ENCODE measurements around the gene ZNF140.

The ZNF140 gene

GRCh38 chr12:133061954-133062353 is 18.8 kb upstream of the ZNF140 start:
- H3K27ac ChIP-seq (ENCODE audit: low read length): no peak overlapping the region
- DNase-seq: no peak
- H3K9me3 ChIP-seq (replicated peaks; ENCODE audit: insufficient read depth, low read length): no peaks in the 10 kb centered on the region
- no peaks in the 10 kb centered on the region for H4K20me1 ChIP-seq (ENCODE audit: insufficient read depth, low read length)
- H3K4me1 ChIP-seq (ENCODE audit: low read length): no peaks in the 10 kb centered on the region
- H3K4me2 ChIP-seq (ENCODE audit: low read depth, low read length): no peak overlapping the region
- H3K79me2 ChIP-seq (ENCODE audit: low read length): no peaks in the 10 kb centered on the region
- H3K36me3 ChIP-seq (replicated peaks; ENCODE audit: insufficient read depth, low read length): no peaks in the 10 kb centered on the region
- TF ChIP-seq EZH2phosphoT487 (IDR thresholded peaks at IDR 0.05; ENCODE audit: low read length): no peak
- TF ChIP-seq EZH2 (optimal IDR thresholded peaks at IDR 0.05; ENCODE audit: low read depth, low read length): no peak
- TF ChIP-seq CTCF (IDR thresholded peaks at IDR 0.05; ENCODE audit: low read length): no peak
- H2AFZ ChIP-seq (ENCODE audit: low read length): no peak overlapping the region
- no peak overlapping the region for H3K4me3 ChIP-seq (ENCODE audit: low read length)
- H3F3A ChIP-seq (ENCODE audit: insufficient read depth, low read length): no peaks in the 10 kb centered on the region
- no peaks in the 10 kb centered on the region for H3K27me3 ChIP-seq (replicated peaks; ENCODE audit: insufficient read depth, low read length)
- no peaks in the 10 kb centered on the region for H3K9me2 ChIP-seq (replicated peaks; ENCODE audit: insufficient read depth, low read length)
- no peak overlapping the region for H3K9ac ChIP-seq (ENCODE audit: low read length)

- DNase-seq: no peak
- TF ChIP-seq EZH2 (optimal IDR thresholded peaks at IDR 0.05; ENCODE audit: low read depth, low read length): no peak
- no peak for TF ChIP-seq EZH2phosphoT487 (IDR thresholded peaks at IDR 0.05; ENCODE audit: low read length)
- TF ChIP-seq CTCF (IDR thresholded peaks at IDR 0.05; ENCODE audit: low read length): no peak
- Histone ChIP-seq H3K27me3 (replicated peaks; ENCODE audit: insufficient read depth, low read length) (no peaks in the 10 kb centered on the region), H3K36me3 (replicated peaks; ENCODE audit: insufficient read depth, low read length) (no peaks in the 10 kb centered on the region), H3K4me2 (ENCODE audit: low read depth, low read length) (no peak overlapping the region), H3K9ac (ENCODE audit: low read length) (no peak overlapping the region), H3K4me3 (ENCODE audit: low read length) (no peak overlapping the region), H3K27ac (ENCODE audit: low read length) (no peak overlapping the region), H2AFZ (ENCODE audit: low read length) (no peak overlapping the region), H3F3A (ENCODE audit: insufficient read depth, low read length) (no peaks in the 10 kb centered on the region), H4K20me1 (ENCODE audit: insufficient read depth, low read length) (no peaks in the 10 kb centered on the region), H3K9me3 (replicated peaks; ENCODE audit: insufficient read depth, low read length) (no peaks in the 10 kb centered on the region), H3K9me2 (replicated peaks; ENCODE audit: insufficient read depth, low read length) (no peaks in the 10 kb centered on the region), H3K79me2 (ENCODE audit: low read length) (no peaks in the 10 kb centered on the region), H3K4me1 (ENCODE audit: low read length) (no peaks in the 10 kb centered on the region)
Measured at GRCh38 chr12:133063556-133063955, 17.2 kb upstream of the ZNF140 start.

DNA sequence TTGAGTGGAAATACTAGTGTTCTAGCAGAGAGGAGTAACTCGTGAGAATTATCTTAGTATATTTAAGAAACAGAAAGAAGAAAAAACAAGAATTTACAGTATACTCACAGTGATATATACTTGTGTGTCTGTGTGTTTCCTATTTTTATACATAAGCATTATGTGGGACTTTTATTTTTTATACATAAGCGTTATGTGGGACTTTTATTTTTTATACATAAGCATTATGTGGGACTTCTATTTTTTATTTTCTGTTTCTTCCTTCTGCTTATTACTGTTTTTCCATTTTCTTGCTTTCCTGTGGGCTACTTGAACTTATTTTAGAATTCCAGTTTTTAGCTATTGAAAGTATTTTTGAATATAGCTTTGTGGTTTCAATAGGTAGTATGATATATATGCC is 6.9 kb upstream of the ZNF140 start:
- Histone ChIP-seq H3K27ac (ENCODE audit: low read length) (no peak overlapping the region), H3K36me3 (replicated peaks; ENCODE audit: insufficient read depth, low read length) (no peaks in the 10 kb centered on the region), H3K79me2 (ENCODE audit: low read length) (no peaks in the 10 kb centered on the region), H3K9ac (ENCODE audit: low read length) (no peak overlapping the region), H3F3A (ENCODE audit: insufficient read depth, low read length) (no peaks in the 10 kb centered on the region), H3K9me2 (replicated peaks; ENCODE audit: insufficient read depth, low read length) (no peaks in the 10 kb centered on the region), H3K4me3 (ENCODE audit: low read length) (no peak overlapping the region), H3K4me1 (ENCODE audit: low read length) (no peaks in the 10 kb centered on the region), H2AFZ (ENCODE audit: low read length) (no peak overlapping the region), H3K27me3 (replicated peaks; ENCODE audit: insufficient read depth, low read length) (no peaks in the 10 kb centered on the region), H3K9me3 (replicated peaks; ENCODE audit: insufficient read depth, low read length) (no peaks in the 10 kb centered on the region), H4K20me1 (ENCODE audit: insufficient read depth, low read length) (no peaks in the 10 kb centered on the region), H3K4me2 (ENCODE audit: low read depth, low read length) (no peak overlapping the region)
- TF ChIP-seq EZH2phosphoT487 (IDR thresholded peaks at IDR 0.05; ENCODE audit: low read length): no peak
- no peak for TF ChIP-seq CTCF (IDR thresholded peaks at IDR 0.05; ENCODE audit: low read length)
- TF ChIP-seq EZH2 (optimal IDR thresholded peaks at IDR 0.05; ENCODE audit: low read depth, low read length): no peak
- no peak for DNase-seq
